ENCODE data around the gene C1orf105.
A peak's percentile ranks its signal among the peaks of the same experiment; 100 is the strongest.

Gene C1orf105

DNA sequence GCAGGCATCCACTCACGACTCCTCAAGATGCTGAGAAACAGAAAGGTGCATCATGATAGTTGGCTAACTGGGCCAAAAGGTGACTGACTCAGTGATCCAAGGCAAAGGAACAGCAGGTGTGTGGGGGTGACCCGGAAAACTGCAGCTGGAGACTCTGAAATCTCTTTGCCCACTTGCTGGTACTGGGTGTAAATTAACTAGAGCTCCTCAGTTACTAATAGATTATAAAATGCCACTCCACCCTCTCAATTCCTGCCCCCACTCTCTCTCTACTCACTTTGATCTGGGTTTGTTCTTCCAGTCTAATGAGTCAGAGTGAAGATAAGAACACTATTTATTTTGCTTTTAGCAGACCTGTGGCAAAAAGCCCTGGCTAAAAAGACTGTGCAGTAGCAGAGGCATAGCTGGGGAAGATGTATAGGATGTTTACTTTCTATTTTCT is 30.5 kb downstream of the C1orf105 start (continued):
- 0 out of 2 replicates have a peak, but pooled peaks have one; percentile 13 for TF ChIP-seq PATZ1 (tag by site-specific recombination; IDR thresholded peaks at IDR 0.05)
- TF ChIP-seq OVOL3 (tag by site-specific recombination; IDR thresholded peaks at IDR 0.05) = no peak
- TF ChIP-seq ZNF133 (tag by site-specific recombination; IDR thresholded peaks at IDR 0.05) = no peak
- no peak for TF ChIP-seq SETDB1 (IDR thresholded peaks at IDR 0.05; ENCODE audit: insufficient read length, low read length)
- TF ChIP-seq ZFP41 (tag by site-specific recombination; IDR thresholded peaks at IDR 0.05; ENCODE audit: borderline replicate concordance) = no peak
- no peak for TF ChIP-seq HOXD13 (CRISPR knock-in tag; IDR thresholded peaks at IDR 0.05; ENCODE audit: borderline replicate concordance)
- no peak for TF ChIP-seq ZNF658 (tag by site-specific recombination; IDR thresholded peaks at IDR 0.05)
- peak; percentile 95; the same call in 1 of the 2 replicates for TF ChIP-seq ZNF184 (tag by site-specific recombination; IDR thresholded peaks at IDR 0.05)
- TF ChIP-seq ZNF394 (tag by site-specific recombination; IDR thresholded peaks at IDR 0.05; ENCODE audit: borderline replicate concordance) = no peak
- TF ChIP-seq ZNF639 (tag by site-specific recombination; IDR thresholded peaks at IDR 0.05) = no peak
- TF ChIP-seq ZBTB17 (tag by site-specific recombination; IDR thresholded peaks at IDR 0.05) = peak; percentile 78
- no peak for TF ChIP-seq ZNF175 (tag by site-specific recombination; IDR thresholded peaks at IDR 0.05)
- TF ChIP-seq, protein P1, sequence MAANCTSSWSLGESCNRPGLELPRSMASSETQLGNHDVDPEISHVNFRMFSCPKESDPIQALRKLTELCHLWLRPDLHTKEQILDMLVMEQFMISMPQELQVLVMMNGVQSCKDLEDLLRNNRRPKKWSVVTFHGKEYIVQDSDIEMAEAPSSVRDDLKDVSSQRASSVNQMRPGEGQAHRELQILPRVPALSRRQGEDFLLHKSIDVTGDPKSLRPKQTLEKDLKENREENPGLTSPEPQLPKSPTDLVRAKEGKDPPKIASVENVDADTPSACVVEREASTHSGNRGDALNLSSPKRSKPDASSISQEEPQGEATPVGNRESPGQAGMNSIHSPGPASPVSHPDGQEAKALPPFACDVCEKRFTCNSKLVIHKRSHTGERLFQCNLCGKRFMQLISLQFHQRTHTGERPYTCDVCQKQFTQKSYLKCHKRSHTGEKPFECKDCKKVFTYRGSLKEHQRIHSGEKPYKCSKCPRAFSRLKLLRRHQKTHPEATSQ (tag by site-specific recombination; IDR thresholded peaks at IDR 0.05) = no peak
- TF ChIP-seq ZNF830 (tag by site-specific recombination; IDR thresholded peaks at IDR 0.05; ENCODE audit: low read depth) = no peak
- TF ChIP-seq INSM2 (tag by site-specific recombination; IDR thresholded peaks at IDR 0.05) = no peak
- no peak for TF ChIP-seq ZNF391 (tag by site-specific recombination; IDR thresholded peaks at IDR 0.05; ENCODE audit: borderline replicate concordance, low read depth)
- TF ChIP-seq PBX3 (CRISPR knock-in tag; IDR thresholded peaks at IDR 0.05) = no peak
- TF ChIP-seq KLF9 (tag by site-specific recombination; IDR thresholded peaks at IDR 0.05; ENCODE audit: low read depth) = no peak
- no peak for TF ChIP-seq ZNF624 (tag by site-specific recombination; IDR thresholded peaks at IDR 0.05)
- TF ChIP-seq ZFP37 (tag by site-specific recombination; IDR thresholded peaks at IDR 0.05) = no peak
- TF ChIP-seq TCF7L2 (IDR thresholded peaks at IDR 0.05; ENCODE audit: borderline replicate concordance, low read depth, low read length) = peak; percentile 98
- no peak for TF ChIP-seq ZNF121 (tag by site-specific recombination; IDR thresholded peaks at IDR 0.05)
- TF ChIP-seq ZNF560 (tag by site-specific recombination; IDR thresholded peaks at IDR 0.05; ENCODE audit: borderline replicate concordance) = no peak
- TF ChIP-seq, protein P2, sequence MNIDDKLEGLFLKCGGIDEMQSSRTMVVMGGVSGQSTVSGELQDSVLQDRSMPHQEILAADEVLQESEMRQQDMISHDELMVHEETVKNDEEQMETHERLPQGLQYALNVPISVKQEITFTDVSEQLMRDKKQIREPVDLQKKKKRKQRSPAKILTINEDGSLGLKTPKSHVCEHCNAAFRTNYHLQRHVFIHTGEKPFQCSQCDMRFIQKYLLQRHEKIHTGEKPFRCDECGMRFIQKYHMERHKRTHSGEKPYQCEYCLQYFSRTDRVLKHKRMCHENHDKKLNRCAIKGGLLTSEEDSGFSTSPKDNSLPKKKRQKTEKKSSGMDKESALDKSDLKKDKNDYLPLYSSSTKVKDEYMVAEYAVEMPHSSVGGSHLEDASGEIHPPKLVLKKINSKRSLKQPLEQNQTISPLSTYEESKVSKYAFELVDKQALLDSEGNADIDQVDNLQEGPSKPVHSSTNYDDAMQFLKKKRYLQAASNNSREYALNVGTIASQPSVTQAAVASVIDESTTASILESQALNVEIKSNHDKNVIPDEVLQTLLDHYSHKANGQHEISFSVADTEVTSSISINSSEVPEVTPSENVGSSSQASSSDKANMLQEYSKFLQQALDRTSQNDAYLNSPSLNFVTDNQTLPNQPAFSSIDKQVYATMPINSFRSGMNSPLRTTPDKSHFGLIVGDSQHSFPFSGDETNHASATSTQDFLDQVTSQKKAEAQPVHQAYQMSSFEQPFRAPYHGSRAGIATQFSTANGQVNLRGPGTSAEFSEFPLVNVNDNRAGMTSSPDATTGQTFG (tag by site-specific recombination; IDR thresholded peaks at IDR 0.05; ENCODE audit: borderline replicate concordance) = no peak
- TF ChIP-seq KLF16 (tag by site-specific recombination; IDR thresholded peaks at IDR 0.05) = no peak
- TF ChIP-seq ZNF623 (tag by site-specific recombination; IDR thresholded peaks at IDR 0.05) = no peak
- TF ChIP-seq ZNF433 (tag by site-specific recombination; IDR thresholded peaks at IDR 0.05; ENCODE audit: low read depth) = no peak
- TF ChIP-seq ZNF140 (tag by site-specific recombination; IDR thresholded peaks at IDR 0.05) = no peak
- no peak for TF ChIP-seq ZNF521 (tag by site-specific recombination; IDR thresholded peaks at IDR 0.05)
- TF ChIP-seq ZNF843 (tag by site-specific recombination; IDR thresholded peaks at IDR 0.05) = peak; percentile 60; the same call in 1 of the 2 replicates

Measured in HEK293 (cell line).